HG02763 (cell line): ENCODE results near the gene KRTAP5-3.

Source experiments
- ATAC-seq: cut with Tn5 transposase; IDR thresholded peaks from one replicate; pipeline ENCODE4 v1.9.1; 2021; ENCODE audit warnings: mild to moderate bottlenecking, moderate library complexity; ENCODE audit not compliant: unreplicated experiment

Gene KRTAP5-3

DNA sequence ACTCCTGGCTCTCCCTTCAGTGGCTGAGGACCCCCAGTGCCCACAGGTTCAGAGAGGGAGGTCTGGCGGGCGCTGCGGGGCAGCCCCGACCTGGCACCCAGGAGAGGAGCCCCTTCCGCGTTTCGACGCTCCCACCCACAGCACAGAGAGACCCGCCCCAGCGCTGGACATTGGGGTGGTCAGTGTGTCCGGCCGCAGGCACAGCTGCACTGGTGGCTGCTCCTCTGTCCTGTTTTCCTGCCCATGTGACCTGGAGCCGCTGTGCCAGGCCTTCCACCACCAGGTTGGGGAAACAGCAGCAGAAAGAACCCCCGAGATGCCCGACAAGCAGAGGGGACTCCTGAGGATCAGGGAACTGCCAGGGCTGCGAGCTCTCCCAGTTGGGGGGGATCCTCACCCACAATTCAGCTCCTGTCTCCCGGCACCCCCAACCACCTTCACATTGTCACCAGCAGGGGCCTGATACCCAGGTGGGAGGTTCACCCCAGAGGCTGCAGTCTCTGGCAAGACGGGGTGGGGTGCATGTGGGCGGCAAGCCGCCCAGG lies 35.0 kb upstream of the KRTAP5-3 start:
- ATAC-seq = no peak

DNA sequence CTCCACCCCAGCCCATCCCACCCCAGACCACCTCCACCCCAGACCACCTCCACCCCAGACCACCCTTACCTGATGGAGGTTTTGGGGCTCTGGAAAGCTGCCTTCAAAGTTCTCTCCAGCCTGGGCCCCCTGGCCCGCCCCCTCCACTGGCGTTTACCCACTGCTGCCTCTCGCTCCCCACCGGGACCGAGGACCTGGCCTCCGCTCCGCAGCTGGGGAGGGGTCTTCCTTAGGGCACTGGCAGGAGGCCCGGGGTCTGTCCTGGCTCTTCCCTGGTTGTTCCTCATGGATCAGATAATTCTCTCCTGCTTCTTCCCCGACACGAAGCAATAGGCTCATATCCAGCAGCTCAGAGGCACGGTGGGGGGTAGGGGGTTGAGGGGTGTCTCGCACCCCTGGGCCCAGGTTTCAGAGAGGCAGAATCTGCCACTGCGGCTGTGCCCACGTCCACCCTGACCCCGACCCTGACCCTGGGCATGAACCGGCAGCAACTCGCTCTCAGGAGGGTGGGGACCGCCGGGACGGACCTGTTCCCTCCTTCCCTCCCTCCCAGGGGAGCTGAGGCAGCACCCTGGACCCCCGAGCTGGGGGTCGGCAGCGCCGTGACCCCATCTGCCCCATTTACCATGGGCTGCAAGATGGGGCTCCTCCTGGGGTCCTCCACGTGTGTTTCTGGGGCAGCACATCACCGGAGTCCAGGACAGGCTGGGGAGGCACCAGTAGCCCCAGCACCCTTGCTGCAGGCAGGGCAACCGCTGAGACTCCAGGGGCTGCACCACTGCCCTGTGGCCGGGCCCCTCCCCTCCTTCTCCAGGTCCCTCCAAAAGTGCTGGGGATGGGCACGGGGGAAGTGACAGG lies 34.3 kb upstream of the KRTAP5-3 start:
- no peak for ATAC-seq

DNA sequence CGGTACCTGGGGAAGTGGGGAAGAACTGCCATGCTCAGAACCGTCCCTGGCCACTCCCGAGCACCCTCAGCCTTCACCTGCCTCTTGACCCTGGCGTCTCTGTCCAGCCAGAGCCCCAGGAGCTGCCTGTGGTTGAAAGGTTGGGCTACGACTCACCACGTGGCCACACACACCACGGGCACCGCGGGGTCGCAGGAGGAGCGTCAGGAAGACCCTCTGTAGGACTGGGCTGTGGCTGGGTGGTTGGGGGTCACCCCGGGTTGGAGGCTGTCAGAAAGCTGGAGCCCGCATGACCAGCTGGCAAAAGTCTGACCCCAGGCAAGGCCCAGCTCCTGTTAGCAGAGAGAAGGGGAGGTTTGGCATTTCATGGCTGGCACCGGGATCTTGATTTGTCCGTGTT lies 32.8 kb upstream of the KRTAP5-3 start:
- ATAC-seq = no peak

DNA sequence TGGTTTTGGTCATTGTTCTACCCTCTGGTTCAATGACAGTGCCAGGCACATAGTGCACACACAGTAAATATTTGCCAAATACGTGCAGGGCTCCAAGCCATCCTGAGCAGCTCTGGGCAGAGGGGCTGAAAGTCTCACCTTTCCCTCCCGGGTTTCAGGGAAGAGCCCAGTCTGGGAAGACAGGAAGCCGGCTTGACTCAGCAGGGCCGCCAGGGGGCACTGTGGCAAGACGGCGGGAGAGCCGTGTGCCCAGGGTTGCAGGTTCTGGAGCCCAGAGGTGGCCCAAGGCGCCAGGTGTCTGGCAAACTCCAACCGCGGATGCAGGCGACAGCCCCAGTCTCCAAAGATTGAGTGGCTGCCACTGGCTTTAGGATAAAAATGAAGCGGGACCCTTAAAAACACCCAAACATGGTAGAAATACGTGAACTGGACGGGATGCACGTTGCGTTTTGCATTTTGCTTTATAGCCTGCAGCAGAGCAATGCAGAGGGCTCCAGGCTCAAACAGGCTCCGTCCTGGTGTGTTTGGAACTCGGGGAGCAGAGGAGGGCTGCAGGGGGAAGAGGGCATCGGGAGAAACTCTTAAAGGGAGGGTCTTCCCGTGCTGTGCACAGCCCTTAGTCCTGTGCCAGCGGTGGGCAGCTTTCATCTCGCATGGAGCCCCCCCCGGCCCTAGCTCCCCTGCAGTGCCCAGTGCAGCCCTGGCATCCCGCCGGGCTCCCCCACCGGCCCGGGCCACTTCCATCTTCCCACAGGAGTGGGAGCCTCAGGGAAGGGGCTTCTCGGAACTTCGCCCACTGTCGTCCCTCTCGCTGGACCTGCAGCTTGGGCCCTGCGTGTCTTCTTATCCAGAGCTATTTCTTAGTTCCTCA lies 32.0 kb upstream of the KRTAP5-3 start:
- no peak for ATAC-seq

DNA sequence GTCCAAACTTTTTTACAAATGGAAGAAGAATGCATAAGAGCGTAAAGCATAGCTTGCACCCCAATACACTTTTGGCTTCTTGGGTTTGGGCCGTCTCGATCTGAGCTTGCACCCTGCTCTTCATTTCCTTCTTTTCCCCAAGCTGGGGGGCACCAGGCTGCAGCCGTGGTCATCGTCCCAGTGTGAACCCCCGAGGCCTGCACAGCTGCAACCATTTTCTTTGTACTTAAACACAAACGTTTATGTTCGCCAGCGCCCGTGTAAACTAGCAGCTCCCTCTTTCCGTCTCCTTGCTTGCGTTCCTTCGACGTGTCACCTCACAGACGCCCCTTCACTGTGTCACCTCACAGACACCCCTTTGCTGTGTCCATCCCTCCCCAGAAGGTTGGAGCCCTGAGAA lies 31.4 kb upstream of the KRTAP5-3 start:
- no peak for ATAC-seq

DNA sequence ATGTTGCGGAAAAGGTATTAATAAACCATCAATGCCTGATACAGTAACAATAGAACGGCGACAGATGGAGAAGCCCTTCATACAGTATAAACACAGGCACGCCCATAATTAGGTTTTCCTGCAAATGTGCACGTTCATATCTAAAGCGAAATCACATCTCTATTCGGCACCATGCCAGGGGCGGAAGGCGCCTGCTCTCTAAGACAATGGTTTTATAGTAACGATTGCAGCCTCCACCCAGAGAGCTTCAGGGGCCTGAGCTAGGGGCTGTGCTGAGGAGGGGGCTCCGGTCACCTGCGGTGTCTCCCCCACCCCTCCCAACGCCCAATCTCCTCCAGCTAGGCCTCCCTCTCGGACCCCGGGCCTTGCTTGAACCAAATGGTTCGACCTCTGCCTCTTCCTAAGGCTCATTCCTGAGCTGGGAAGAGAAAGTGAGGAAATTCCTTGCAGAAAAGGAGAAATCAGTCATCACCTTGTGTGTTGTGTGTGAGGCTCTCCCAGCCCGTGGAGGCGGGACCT lies 30.9 kb upstream of the KRTAP5-3 start:
- ATAC-seq = no peak

DNA sequence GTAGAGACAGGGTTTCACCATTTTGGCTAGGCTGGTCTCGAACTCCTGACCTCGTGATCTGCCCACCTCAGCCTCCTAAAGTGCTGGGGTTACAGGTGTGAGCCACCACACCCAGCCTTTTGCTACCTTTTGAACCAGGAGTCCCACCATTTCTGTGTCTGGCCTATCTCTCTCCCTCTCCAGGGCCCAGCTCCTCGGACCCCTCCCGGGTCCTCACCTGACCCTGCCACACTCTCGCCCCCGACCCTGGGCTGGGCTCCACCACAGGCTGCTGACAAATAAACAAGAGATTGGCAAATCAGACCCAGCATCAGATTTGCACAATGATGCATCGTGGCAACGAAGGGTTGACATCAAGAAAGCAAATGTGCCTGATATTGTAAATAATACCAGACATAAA lies 30.1 kb upstream of the KRTAP5-3 start:
- no peak for ATAC-seq

DNA sequence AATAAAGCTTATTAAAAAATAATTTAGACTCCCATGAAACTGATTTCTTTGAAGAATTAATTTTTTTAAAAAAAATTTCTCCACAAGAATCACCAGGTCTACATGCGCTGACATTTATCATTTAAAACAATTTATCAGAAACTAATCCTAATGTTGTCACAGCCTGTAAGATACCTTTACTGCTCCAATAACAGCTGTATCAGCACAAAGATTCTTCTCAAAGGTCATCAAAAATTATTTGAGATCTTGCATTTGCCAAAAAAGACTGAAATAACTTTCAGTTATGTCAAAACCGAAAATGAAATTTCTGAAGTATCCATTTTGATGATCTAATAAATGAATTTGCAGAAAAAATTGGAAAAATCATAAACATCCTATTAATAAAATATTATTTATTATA lies 29.4 kb upstream of the KRTAP5-3 start:
- no peak for ATAC-seq

DNA sequence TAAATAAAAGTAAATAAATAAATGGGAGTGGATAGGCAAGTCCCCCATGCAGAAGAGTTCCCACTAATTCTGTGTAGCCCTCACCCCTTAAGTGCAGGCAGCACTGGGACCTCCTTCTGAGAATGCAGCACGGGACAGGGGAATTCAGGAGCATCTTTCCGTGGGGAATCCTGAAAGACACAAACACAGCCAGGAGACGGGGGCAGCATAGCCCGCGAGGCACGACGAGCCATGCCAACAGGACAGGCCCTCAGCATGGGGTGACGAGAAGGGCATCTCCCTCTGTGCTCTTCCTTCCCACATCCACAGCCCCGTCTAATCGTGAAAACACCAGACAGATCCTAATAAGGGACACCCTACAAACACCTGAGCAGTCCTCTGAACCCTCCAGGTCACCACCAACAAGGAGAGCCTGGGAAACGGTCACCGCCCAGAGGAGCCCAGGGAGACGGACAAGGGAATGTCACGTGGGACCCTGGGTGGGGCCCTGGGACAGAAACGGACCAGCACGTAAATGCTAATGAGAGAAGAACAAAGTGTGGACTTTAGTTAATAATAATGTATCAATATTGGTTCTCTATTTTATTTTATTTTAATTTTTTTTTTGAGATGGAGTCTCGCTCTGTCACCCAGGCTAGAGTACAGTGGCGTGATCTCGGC lies 28.2 kb upstream of the KRTAP5-3 start:
- no peak for ATAC-seq

DNA sequence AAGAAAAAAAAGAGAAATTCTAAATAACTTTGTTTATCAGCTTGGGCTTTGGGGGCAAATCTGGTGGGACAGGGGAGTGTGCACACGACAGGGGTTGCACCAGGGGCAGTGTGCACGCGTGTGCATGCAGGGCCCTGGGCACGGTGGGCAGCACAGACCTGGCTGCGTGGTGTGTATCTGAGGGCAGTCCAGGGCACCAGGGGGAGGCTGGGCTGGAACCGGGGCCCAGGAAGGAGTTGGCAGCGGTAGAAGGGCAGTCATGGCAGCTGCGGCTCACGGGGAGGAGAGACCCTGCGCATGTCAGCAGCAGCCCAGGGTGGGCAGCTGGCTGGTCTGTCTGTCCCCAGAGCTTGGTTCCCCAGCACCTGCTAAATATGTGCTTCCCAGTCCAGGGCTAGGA lies 25.6 kb upstream of the KRTAP5-3 start:
- ATAC-seq = no peak

DNA sequence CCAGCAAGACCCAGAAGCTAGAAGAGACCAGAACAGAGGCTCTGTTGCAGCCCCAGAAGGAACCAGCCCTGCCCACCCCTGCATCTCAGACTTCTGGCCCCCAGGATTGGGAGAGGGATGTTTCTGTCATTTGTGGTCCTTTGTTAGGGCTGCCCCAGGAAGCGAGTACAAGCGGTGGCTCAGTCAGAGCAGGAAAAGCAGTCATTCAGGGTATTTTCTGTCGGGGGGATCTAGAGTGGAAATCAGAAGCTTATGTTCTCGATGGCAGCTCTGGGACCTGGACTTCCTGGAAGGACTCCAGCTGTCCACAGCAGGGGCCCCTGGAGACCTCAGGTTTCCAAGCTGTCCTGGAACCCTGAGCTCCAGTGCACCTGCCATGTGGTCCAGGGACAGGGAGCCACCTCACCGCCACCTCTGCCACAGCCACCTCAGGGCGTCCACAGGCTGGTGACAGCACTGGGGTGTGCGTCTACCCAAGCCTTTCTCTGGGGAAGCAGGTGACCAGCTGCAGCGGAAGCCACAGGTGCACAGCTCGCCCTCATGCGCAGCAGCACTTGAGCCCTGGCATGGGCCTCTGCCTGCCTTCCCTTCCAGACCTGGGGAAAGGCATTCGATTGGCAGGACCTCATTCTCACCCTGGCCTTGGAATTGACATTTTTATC lies 23.9 kb upstream of the KRTAP5-3 start:
- ATAC-seq = no peak

DNA sequence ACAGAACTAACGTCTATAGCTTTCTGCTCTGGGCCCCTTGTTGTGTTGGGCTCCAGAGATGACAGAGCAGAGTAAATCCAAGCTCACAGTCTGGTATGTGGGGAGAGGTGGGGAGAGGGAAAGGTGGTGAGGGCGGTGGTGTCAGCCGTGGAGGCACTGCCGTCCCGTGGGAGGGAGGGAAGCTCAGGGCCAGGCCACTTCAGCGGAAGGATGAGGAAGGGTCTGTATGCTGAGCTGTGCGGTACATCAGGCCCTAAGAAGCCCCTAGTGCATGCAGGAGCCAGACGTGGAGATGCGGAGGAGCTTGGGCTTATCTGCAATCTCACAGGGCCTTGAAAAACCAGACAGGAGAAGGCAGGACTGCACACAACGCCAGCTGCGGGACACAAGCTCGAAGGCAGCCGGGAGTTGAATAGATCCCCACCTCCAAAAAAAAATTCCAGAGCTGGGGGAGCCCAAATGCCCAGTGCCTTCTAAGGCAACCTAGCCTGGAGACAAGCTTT lies 22.9 kb upstream of the KRTAP5-3 start:
- ATAC-seq = no peak

DNA sequence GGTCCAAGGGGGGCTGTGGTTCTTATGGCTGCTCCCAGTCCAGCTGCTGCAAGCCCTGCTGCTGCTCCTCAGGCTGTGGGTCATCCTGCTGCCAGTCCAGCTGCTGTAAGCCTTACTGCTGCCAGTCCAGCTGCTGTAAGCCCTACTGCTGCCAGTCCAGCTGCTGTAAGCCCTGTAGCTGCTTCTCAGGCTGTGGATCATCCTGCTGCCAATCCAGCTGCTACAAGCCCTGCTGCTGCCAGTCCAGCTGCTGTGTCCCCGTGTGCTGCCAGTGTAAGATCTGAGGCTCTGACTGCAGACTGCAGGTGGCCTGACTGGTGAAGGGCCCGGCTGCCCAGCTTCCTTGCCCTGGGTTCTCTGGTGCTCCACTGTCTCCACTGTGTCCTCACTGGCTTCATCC lies 22.0 kb upstream of the KRTAP5-3 start:
- no peak for ATAC-seq

DNA sequence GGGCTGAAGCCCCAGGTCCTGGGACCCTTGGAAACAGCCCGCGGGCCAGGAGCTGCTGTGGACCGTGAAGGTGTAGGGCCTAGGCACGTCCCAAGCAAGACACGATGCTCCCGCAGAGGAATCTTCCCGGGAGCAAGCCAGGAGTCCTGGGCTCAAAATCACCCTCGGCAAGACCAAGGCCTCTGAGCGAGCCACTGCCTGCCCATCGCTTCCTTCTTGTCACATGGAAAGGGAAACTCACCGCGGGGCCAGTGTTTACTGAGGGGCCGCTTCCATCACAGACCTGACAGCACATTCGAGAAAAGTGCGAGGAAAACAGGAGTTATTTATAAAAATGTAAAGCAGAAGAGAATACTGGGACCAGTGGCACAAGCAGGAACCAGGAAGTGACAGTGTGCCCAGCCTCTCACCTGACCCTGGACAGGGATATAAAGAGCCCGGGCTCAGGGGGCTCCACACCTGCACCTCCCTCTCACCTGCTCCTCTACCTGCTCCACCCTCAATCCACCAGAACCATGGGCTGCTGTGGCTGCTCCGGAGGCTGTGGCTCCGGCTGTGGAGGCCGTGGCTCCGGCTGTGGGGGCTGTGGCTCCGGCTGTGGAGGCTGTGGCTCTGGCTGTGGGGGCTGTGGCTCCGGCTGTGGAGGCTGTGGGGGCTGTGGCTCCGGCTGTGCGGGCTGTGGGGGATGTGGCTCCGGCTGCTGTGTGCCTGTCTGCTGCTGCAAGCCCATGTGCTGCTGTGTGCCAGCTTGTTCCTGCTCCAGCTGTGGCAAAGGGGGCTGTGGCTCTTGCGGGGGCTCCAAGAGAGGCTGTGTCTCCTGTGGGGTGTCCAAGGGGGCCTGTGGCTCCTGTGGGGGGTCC lies 21.3 kb upstream of the KRTAP5-3 start, which contains the start of gene KRTAP5-5:
Gene KRTAP5-5, plus strand, starts transcription at position 450 of the 860 bp plus-strand sequence. Its CDS starts 66 bp downstream, at position 516.
- ATAC-seq = no peak

DNA sequence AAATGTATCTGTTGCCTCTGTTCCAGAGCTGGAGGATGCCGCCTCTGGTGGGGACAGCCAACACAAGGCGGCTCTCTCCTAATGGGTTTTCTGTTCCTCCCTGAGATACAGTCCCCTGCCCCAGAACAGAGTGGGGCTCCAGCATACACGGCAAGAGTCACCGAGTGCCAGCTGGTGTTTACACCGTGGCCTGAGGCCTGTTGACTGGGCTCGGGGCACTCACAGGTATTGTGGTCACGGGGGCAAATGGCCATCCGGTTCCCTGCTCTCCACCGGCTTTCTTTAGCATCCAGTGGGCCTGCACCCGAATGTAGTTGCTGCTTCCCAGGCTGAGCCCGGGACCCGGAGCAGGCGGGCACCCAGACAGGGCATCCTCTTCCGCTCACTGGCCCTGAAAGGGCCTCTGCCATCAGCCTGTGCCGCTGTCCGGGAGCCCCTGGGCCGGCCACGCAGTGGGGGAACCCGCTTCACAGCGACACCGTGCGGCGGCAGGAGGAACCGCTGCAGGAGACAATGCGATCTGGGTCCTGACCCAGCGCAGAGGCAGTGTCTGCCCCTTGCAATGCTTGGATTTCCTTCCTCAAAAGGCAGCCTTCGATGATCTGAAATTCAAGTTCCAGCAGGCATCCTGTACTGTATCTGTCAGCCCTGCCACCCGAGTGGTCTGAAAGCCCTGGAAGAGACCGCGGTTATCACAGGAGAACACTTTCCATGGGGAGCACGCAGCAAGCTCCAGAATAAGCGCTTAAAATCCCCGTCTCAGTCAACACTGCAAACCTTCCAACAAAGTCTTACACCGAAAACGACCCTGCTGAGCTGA lies 20.5 kb upstream of the KRTAP5-3 start:
- ATAC-seq = no peak

DNA sequence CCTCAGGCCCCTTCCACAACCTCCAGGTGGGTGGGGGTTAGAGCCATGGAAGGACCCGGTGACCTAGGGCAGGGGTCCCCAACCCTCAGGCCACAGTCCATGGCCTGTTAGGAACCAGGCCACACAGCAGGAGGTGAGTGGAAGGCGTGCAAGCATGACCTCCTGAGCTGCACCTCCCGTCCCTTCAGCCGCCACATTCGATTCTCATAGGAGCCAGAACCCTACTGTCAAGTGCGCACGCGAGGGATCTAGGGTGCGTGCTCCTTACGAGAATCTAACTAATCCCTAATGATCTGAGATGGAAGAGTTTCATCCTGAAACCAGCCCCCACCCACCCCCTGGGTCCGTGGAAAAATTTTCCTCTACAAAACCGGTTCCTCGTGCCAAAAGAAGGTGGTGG lies 17.3 kb upstream of the KRTAP5-3 start:
- ATAC-seq = no peak

DNA sequence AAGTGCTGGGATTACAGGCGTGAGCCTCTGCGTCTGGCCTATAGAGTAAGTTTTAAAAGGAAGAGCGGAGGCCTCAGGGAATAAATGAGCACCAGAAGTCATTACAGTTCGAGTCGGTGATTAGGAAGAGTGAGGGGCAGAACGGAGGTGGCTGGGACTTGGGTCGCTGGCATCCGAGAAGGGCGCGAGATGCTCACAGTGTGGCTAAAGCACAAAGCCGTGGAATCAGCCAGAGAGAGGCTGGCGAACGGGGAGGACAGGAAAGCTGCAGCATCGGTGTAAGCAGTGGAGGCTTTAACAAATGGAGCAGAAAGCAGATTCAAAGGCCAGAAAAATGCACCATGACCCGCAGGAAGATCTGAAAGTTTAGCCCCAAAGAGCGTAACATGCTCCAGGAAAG lies 16.4 kb upstream of the KRTAP5-3 start:
- ATAC-seq = no peak

DNA sequence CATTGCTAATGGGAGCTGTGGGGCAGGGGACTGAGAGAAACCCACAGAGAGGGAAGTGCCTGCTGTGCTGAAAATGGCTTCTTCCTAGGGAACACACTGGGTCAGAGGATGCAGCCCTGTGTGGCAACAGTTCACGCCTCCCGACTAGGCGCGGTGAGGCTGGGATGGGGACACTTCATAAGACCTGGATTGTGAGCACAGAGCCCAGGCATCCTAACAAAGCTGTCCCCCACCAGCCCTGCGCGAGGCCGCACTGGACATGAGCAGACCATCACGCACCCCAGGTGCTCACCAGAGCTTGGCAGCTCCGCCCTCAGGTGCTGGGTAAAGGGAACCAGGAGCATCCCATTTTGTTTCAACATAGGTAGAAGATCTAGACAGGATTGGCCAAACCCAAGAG lies 15.5 kb upstream of the KRTAP5-3 start:
- no peak for ATAC-seq
